GM19372 (cell line): Measurements from ENCODE around the gene BRINP2.

Source experiments
- ATAC-seq: cut with Tn5 transposase; IDR thresholded peaks from one replicate; pipeline ENCODE4 v1.9.1; 2021; ENCODE audit warnings: mild to moderate bottlenecking, low read depth, moderate library complexity; ENCODE audit not compliant: unreplicated experiment

The BRINP2 gene

DNA sequence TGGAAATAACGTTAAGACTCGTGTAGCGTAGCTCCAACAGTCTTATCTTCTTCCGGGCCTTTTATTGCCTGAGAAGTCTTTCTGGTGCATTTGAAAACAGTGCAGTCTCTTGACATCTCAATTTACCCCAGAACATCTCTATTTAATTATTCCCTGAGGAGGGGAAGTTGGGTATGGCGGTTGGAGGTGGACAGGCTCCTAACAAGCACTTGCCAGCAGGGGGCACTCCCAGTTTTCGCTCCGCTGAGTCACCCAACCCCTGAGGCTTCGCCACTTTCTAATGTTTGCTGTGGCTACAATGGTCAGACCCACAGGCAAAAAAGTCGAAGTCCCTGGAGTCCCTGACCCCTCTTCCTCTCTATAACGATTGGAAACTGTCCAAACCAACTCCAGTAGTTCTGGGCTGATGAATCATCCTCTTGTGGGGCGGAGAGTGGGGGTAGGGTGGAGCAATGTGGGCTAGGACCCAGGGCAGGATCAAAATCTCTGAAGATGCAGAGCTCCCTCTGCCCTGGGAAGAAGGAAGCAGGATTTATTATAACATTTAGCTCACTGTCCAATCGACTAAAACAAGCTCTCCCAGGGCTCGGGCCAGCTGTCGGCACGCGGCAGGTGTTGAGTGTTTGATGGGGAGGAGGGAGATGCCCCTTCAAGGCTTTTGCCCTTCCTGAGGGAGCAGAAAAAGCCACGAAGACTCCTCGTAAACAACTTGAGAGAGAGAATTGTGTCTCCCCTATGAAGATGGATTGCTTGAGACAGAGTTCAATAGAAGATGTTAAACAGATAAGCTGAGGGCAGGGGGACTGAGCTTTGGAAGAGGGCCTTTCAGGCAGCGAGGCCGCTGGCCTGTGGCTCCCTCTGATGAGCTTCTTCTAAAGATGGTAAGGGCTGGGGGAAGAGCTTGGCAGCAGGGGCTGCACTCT lies 85.7 kb downstream of the BRINP2 start:
- no peak for ATAC-seq

GRCh38 chr1:177257128-177257527 lies 86.4 kb downstream of the BRINP2 start:
- ATAC-seq = no peak

DNA sequence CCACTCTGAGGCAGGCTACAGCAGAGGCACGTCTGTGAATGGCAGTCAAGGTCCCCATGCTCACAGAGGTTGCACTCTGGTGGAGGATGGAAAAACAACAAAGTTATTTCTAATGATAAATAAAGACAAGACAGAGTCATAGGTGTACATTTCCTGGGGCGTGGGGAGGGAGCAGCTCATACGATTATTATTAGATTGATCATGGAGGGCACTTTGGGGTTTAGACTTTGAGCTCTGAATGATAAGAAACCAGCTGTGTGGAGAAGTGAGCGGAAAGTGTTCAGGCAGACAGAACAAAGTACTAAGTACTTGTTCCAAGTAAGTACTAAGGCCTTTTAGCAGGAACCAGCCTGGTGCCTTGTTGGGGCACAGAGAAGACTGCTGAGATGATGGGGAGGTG lies 86.8 kb downstream of the BRINP2 start:
- ATAC-seq = no peak

DNA sequence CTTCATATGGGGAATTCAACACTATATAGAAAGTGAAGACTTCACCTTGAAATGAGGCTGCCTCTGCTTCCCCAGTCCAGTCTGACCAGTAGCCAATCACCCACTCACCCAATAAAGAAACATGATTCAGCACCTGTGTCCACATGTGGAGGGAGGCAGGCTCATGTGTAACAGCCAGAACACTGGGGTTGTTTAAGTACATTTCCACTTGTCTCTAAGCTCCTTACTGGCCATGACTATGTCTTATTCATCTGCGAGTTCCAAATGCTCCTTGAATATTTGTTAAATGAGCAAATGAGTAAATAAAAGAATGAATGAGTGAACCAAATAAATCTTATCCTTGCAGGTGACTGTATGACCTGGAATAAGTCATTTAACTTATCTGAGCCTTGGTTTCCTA lies 100.1 kb downstream of the BRINP2 start:
- no peak for ATAC-seq

- no peak for ATAC-seq
These were observed 102.4 kb downstream of the BRINP2 start for GRCh38 chr1:177273141-177273540.

DNA sequence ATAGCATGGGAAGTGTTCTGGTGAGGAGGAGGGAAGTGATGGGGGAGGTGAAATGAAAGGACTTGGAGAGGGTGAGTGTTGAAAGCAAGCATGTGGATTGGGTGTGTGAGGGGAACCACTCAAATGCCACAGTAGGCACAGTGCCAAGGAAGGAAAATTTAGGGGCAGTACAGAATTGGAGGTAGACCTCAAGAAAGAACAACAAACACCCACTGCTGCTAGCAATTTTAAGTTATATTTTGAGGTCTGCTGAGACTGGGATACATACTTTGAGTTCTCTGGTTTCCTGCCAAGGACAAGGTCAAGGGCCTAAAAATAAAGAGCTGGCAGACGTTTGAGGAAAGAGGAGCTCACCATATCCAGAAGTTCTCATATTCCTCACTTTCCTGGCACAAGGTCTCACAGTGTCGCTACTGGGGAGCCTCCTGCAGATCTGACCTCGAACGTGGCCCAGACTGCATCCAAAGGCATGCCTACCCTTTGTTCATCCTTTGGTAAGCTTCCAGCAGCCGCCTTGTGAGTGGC lies 104.0 kb downstream of the BRINP2 start:
- ATAC-seq = no peak

DNA sequence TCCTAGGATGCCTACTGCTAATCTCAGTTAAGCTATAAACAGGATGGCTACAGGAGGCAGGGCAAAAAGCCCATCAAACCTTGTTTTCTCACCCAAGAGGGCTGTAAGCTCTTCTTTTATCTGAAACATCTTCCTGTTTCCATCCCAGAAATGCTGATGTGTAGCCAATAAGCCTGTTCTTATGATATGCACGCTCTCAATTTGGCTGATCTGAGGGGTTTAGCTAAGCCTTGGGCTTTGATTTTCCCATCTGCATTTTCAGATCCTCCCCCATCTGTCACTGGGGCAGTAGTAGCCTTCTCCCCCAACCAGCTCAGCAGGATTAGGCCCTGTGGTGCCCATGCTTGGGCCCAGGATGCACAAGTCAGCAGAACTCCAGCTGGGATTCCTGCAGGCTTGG lies 105.0 kb downstream of the BRINP2 start:
- ATAC-seq = no peak

DNA sequence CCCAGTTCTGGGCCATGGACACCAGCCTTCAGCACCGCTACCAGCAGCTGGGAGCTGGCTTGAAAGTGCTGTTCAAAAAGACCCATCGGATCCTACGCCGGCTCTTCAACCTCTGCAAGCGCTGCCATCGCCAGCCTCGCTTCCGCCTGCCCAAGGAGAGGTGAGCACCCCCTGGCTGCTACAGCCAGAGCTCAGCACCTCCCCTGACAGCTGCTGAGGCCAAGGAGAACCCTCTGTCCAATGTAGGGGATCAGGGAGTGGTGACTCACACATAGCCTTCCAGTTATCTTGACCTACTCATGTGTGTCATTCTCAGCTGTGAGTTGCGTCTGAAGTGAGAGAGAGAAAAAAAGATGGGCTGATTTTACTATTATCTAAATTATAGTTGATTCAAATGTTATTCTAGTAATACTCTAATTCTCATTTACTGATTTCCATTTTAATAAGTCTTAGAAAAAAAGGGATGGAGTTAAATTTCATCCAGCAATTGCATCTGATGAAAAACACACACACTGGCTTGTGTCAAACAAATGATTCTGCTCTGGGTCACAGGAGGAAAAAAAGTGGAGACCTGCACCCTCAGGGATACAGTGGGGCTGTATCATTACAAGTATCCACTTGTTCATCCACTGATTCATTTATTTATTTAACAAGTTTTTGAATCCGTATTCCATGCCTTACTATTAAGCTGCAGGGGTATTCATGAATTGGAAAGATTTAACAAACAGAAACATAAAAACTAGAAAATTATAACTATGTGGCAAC lies 108.0 kb downstream of the BRINP2 start:
- ATAC-seq = no peak

DNA sequence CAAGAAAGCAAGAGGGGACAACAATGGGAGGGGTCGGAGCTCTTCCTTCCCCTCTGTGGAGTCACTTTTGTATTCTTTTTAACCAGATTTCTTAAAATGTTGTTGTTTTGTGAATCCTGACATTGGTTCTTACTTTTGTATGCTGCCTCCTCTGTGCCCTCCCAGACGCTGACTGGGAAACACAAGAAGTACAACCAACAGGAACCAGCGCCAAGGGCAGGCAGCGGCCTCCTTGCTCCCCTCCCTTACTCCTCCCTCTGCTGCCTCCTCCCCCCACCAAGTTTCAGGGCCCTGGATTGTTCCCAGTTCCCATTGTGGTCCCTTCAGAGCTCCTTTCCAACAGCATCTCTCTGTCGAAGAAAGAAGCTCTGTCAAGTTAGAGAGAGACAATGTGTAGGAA lies 111.1 kb downstream of the BRINP2 start:
- no peak for ATAC-seq

- ATAC-seq = no peak
These were observed 112.2 kb downstream of the BRINP2 start for GRCh38 chr1:177282976-177283375.

DNA sequence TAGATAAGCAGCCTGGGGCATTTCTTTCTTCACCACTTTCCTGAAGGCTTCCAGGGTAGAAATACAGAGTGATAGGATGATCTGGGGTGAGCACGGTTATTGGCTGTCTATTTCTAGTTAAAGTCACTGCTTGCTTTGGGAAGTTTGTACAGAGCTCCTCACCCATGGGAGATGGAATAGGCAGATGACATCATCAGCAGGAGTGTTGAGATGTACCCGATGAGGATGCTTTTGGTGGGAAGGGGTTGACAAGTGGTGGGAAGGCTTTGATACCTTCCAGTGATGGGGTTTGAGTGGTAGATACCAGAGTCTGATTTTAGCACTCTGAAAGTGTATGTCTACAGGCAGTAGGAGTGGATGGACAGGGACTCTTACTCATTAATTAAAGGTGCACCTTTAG lies 112.6 kb downstream of the BRINP2 start:
- ATAC-seq = no peak

DNA sequence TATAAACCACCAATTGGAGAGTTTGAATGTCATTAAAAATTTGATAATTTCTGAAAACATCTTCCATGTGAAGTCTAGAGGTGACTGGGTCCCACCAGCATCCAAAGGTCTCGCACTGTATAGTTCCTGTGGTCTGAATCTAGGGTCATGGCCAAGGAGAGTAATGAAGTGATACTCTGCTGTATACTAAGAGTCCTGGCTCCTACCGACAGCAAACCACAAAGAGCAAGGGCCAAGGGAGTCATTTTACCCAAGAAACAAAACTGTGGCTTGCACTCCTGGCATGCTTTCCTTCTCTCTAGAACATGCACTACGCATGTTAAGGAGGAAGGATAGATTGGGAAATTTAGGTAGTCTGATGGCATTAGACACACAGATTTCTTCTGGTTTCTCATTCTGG lies 115.6 kb downstream of the BRINP2 start:
- ATAC-seq = no peak

DNA sequence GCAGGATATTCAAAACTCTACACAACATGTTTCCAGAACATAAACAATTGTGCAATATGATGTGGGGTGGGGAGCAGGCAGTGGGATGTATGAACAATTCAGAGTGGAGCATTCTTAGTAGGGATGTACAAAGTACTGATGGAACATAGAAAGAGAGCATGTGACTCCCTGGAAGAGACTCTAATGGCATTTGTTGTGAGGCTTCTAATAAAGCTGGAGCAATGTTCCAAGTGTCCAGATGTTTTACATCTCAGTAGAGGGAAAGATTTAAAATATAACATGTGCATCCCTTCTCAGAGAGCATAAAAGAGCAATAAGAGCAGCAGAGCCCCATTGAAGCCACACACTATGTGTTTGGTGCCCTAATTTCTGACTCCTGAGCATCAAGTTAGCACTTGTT lies 116.5 kb downstream of the BRINP2 start:
- no peak for ATAC-seq

DNA sequence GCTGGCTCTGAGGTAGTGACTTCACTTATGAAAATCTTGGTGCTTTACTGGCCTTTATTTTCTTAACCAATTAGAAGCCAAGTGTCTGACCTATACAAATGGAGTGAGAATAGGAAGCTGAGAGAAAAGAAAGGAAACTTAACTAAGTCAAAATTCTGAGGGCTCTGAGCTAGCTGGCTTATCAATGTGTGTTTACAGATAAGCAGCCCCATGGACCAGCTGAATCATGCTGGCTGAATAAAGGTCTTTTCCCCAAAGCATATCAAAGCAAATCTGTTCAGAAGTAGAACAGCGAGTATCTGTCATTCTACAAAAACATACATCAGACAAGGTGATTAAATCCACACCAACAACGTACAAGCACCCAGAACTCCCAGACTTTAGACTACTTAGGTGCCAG lies 117.2 kb downstream of the BRINP2 start:
- no peak for ATAC-seq

GRCh38 chr1:177289532-177289931 lies 118.8 kb downstream of the BRINP2 start:
- no peak for ATAC-seq

DNA sequence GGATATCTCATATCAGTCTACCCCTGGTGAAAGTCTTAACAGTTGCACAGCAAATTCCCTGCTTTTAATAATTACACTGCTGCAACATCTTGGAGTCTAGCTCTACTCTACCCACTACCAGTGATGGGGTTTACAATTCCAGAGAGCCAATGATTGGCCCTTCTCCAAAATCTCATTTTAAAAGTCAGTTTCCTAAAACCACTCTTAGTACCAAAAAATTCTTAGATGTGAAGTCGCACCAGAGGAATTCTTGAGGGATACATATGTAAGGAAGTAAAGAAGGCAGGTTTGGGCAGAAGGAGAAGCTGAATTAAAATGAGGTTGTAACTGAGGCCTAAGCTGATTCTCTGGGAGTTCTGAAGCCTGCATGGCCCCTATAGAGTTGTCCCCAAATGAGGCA lies 129.7 kb downstream of the BRINP2 start:
- ATAC-seq = no peak

GRCh38 chr1:177301425-177302124 lies 130.8 kb downstream of the BRINP2 start:
- ATAC-seq = no peak

DNA sequence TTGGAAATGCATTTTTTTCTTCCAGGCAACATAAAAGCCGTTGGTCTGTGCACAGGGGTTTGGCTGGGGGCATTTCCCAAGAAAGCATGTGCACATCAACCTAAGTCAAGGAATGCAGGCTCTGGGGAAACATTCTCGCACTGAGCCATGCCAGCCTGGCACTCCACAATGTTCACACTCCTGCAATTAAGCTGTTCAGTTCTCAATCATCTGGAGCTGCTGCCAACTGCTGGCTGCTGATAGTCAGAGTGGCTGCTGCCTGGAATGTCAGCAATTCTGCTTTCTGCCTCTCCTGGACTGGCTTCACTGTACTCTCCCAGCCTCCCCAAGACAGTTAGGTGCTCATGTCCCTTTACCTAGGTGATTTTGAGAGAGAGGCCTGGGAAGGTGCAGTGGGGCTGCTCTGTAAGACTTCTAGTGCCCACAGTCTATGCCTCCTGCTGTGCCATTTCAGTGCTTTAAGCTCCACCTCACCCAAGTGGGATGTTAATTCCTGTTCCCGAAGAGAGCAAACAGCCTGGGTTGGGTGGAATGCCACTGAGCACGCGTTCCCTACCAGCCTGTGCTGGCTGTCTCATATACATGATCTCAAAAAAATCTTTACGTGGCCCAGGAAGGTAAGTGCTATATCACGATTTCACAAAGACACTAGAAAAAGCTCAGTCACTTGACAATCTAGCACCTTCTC lies 131.7 kb downstream of the BRINP2 start:
- no peak for ATAC-seq

DNA sequence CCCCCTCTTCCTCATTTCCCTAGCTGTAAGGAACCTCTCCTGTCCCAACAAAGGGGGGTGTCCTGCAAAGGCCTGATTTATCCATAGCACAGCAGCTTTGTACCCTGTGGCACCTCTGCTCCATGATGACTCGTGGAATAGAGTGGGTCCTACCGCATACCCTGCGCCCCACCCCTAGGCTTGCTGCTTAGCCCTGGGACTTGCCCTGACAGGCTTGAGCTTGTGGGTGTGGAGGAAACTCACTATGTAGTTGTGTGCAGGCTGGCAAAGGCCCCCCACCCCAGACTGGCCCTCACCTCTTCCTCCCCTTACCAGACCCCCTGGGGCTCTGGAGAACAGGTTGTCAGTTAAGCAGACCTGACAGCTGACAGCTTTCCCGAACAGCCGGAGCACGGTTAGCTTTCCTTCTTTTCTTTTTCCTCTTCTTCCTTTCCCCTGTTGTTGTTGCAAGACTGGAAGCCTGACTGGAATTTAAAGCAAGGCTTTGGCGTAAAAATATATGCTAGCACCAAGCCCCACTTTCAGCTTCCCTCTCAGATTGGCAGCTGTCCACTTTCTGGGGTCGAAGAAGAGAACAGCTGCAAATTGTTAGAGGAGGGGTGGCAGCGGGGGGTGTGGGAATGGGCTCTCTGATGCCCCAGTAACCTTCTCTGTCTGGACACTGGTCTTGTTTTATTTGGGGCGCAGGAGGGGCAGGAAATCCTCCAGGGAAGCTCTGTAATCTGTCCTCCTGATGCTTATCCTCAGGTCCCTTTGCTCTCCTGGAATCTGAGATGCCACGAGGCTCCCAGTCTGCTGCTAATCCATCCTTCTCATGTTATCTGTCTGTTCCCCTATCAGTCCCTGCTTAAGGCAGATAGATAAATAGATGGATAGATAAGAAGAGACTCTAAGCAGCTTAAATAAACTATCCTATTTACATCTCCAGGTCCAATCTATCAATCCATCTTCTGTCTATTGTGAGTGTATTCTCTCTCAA lies 134.6 kb downstream of the BRINP2 start:
- no peak for ATAC-seq
